HG03175 (cell line): ENCODE measurements around the gene SYNDIG1.

Source experiments
- ATAC-seq: cut with Tn5 transposase; IDR thresholded peaks from one replicate; pipeline ENCODE4 v1.9.1; 2021; ENCODE audit warnings: mild to moderate bottlenecking, moderate library complexity; ENCODE audit not compliant: unreplicated experiment

Gene SYNDIG1

DNA sequence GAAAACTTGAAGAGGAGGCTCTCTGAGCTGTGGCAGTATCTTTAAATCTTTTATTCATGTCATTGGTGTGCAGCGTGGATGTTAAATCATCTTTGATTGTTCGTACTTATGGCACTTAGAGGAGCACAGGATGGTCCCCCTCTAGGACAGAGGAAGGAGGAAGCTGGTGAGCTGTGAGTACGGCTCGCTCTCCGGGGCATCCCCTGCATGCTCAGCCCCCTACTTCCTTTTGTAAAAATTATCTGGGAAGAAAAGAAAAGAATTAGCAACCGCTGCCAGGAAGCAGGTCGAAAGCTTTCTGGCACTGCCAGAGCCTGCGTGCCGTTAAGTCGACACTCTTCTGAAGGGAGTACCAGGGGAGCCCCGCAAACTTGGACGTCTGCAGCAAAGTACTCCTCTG lies 158.5 kb downstream of the SYNDIG1 start:
- ATAC-seq = no peak

DNA sequence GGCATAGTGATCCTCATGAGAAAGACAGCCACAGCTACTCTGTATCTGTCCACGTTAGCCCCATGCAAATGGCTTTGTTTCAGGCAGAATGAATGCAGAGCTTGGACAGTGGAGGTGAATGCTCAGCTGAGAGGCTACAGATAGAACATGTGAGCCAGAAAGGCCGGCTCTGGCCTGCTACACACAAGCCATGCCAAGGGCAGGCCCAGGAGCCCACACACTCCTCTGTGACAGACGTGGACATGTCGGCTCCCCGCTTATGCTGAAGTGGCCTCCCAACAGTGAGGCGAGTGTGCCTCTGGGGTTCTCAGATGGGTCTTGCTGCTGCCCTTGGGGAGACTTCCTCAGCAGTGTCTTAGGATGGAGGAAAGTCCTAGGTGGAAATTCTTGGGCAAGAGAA lies 159.6 kb downstream of the SYNDIG1 start:
- ATAC-seq = no peak

DNA sequence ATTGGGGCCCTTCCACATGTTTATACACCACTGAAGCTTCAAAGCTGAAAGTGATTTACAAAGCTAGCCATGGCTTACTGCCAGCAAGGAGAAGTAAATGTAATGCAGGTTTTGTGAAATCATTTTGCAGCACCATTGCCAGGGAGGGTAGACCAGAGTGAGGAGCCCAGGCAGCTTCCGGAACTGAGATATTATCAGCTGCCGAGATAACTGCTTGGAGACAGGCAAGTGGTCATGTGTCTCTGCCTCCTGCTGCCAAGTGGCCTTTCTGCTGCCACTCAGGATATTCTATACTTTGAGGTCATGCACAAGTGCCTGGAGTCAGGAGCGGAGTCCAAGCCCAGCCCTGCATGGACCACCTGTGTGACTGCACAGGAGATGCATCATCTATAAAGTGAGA lies 160.2 kb downstream of the SYNDIG1 start:
- ATAC-seq = no peak

GRCh38 chr20:24630486-24631172 lies 161.2 kb downstream of the SYNDIG1 start:
- ATAC-seq = no peak

- ATAC-seq = no peak
Measured at GRCh38 chr20:24631173-24631505, 161.7 kb downstream of the SYNDIG1 start.

GRCh38 chr20:24632581-24632980 lies 163.2 kb downstream of the SYNDIG1 start:
- no peak for ATAC-seq

- ATAC-seq = no peak
Measured at GRCh38 chr20:24633026-24633425, 163.6 kb downstream of the SYNDIG1 start.

GRCh38 chr20:24633521-24633920 lies 164.1 kb downstream of the SYNDIG1 start:
- no peak for ATAC-seq

GRCh38 chr20:24634855-24635254 lies 165.4 kb downstream of the SYNDIG1 start:
- ATAC-seq = no peak

DNA sequence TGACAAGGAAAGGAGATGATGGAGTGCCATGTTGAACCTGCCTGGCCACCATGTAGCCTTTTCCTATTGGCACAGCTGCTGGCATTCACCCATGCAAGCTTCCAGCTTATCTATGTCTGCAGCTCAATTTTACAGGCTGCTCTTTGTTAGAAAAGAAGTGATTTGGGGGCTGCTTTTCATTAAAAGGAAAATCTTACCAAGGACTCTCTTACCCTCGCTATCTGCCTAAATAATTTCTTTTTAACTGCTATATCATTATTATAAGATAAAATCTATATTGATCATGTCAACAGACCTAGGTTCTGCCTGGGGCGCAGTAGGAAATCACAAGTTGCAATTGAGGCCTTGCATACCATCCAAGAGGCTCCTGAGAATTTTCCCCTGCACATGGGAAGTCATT lies 167.2 kb downstream of the SYNDIG1 start:
- ATAC-seq = no peak

- no peak for ATAC-seq
Measured at GRCh38 chr20:24637087-24637486, 167.7 kb downstream of the SYNDIG1 start.

- no peak for ATAC-seq
Measured at GRCh38 chr20:24637941-24638340, 168.5 kb downstream of the SYNDIG1 start.

GRCh38 chr20:24638591-24639548 lies 169.4 kb downstream of the SYNDIG1 start:
- no peak for ATAC-seq

GRCh38 chr20:24640276-24640675 lies 170.8 kb downstream of the SYNDIG1 start:
- no peak for ATAC-seq

DNA sequence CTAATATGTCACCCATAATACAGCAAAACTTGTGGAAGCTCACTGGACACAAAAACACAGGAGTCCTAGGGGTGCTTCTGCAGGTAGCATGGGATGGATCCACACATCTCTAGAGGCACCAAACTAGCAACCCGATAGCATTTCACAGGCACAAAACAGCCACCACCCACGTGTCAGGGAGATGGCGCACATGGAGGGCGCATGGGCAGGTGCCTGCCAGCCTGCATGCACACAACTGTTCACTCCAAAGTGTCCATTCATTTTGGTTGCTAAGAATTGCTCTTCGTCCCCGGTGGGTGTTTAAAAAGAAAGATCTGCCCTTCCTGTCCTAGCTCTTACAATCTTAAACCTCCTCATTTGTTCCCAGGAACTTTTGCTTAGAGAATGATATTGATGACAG lies 171.3 kb downstream of the SYNDIG1 start:
- ATAC-seq = no peak

- no peak for ATAC-seq
Measured at GRCh38 chr20:24643731-24644626, 174.6 kb downstream of the SYNDIG1 start.

- ATAC-seq = no peak
Measured at GRCh38 chr20:24646321-24646720, 176.9 kb downstream of the SYNDIG1 start.

DNA sequence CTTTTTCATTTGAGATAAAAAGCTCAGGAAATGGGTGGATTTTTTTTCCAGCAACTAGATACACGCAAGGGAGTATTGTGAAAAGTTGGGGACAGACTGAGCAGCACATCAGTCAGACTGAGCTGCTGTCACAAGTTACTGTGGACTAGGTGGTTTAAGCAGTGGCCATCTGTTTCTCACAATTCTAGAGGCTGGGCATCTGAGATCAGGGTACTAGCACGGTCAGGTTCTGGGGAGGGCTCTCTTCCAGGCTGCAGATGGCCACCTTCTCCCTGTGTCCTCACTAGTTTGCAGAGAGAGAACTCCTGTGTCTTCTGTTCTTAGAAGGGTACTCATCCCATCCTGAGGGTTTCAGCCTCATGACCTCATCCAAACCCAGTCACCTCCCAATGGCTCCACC lies 178.3 kb downstream of the SYNDIG1 start:
- ATAC-seq = no peak

GRCh38 chr20:24648481-24648880 lies 179.1 kb downstream of the SYNDIG1 start:
- ATAC-seq = no peak

- peak; percentile 78 for ATAC-seq
Measured at GRCh38 chr20:24648919-24649318, 179.5 kb downstream of the SYNDIG1 start.

- ATAC-seq = no peak
Measured at GRCh38 chr20:24649787-24650490, 180.5 kb downstream of the SYNDIG1 start.
